OCI-LY3 (cell line): ENCODE measurements around the gene CCDC85A.
"Not testable (repeated sequence)": the region's sequence is repeated elsewhere in the genome, so short reads cannot be mapped to it uniquely, and the experiment has no call there.

Experiments
- H2AFZ ChIP-seq: fragments of 200-600, 300-600 bp; shearing (Covaris generic); 2 replicates; pipeline ENCODE4 v1.6.0; 2014; ENCODE audit warnings: antibody characterized with exemption, low read depth, low read length
- H3K27ac ChIP-seq: fragments of 200-600, 300-600 bp; sonication (generic); 2 replicates; pipeline ENCODE4 v1.5.1; 2014; ENCODE audit warnings: mild to moderate bottlenecking, low read length, moderate library complexity, mixed read lengths
- H3K27me3 ChIP-seq: fragments of 200-600, 300-600 bp; sonication (generic); 2 replicates; pipeline ENCODE4 v1.6.1; 2014; ENCODE audit warnings: low read depth, low read length, mixed read lengths
- H3K36me3 ChIP-seq: fragments of 200-600, 300-600 bp; sonication (generic); replicated peaks from 2 replicates; pipeline ENCODE3; 2014; ENCODE audit warnings: low read depth, low read length, mixed read lengths
- H3K4me1 ChIP-seq: fragments of 300-600, 200-600 bp; sonication (generic); 2 replicates; pipeline ENCODE4 v1.6.1; 2014; ENCODE audit warnings: low read length, mixed read lengths
- H3K4me2 ChIP-seq: fragments of 200-600, 300-600 bp; sonication (generic); 2 replicates; pipeline ENCODE4 v1.6.1; 2014; ENCODE audit warnings: low read length, mixed read lengths
- H3K4me3 ChIP-seq: fragments of 300-600, 200-600 bp; sonication (generic); 2 replicates; pipeline ENCODE4 v1.5.1; 2014; ENCODE audit warnings: antibody characterized with exemption, mild to moderate bottlenecking, low read length, moderate library complexity
- H3K79me2 ChIP-seq: fragments of 300-600, 200-600 bp; shearing (Covaris generic); 2 replicates; pipeline ENCODE4 v1.6.1; 2014; ENCODE audit warnings: mild to moderate bottlenecking, low read length, mixed read lengths
- H3K9ac ChIP-seq: fragments of 300-600, 200-600 bp; shearing (Covaris generic); 2 replicates; pipeline ENCODE4 v1.6.0; 2014; ENCODE audit warnings: mild to moderate bottlenecking, low read length, moderate library complexity
- H3K9me3 ChIP-seq: fragments of 200-600, 300-600 bp; shearing (Covaris generic); 2 replicates; pipeline ENCODE4 v1.6.1; 2014; ENCODE audit warnings: low read length, mixed read lengths; ENCODE audit not compliant: insufficient read depth
- H4K20me1 ChIP-seq: fragments of 200-600, 300-600 bp; sonication (generic); 2 replicates; pipeline ENCODE4 v1.6.1; 2016; ENCODE audit warnings: low read length, mixed read lengths; ENCODE audit not compliant: insufficient read depth
- EZH2phosphoT487 ChIP-seq: fragments of 200-600 bp; shearing (Covaris generic); IDR thresholded peaks from 2 replicates; pipeline ENCODE4 v1.6.1; 2018; ENCODE audit warnings: antibody characterized with exemption, mixed run types, low read depth
- TF ChIP-seq, protein P1 (sequence below): fragments of 200-600, 300-600 bp; sonication (generic); IDR thresholded peaks from 2 replicates; pipeline ENCODE4 v1.5.1; 2014; ENCODE audit warnings: antibody characterized with exemption, low read length, low read depth

Gene CCDC85A

DNA sequence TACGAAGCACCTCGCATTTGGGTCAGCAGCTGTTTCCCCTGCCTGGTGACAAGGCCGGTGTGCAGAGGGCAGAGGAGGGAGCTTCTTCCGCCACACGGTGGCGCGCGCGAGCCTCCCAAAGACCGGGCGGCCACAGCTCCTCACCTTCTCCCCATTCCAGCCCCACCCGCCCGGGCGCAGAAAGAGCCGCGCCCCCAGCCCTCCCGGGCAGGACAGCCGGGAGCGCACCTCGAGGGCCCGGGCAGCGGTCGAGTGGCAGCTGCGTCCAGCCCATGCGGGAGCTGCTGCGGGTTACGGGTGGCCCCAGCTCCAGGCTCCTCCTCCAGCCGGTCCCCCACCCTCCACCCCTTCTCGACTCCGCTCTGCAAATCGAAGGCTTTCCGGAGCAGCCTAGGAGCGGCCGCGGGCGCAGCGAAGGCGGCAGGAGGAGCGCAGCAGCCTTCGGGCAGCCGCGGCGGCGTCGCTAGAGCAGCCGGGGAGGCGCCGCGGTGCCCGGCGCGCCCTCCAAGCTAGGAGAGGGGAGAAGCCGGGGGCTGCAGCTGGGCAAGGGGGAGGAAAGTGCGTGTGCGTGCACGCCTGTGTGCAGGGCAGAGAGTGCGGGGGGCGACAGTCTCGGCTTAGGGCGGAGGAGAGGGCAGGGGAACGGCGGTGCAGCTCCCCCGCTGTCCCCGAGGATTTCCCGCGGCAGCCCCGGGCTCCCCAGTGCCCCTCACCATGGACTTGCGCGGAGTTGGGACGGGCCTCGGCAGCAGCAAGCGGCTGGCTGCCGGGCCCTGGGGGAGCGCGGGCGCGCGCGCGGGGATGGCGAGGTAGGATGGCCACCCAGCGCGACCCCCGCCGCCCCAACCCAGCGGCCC is at the start of gene CCDC85A:
Gene CCDC85A (plus strand): TSS at position 348 of the 857 bp plus-strand sequence. CDS start 635 bp downstream, outside the sequence.
- Histone ChIP-seq H4K20me1 (no peaks in the 10 kb centered on the region), H3K27me3 (no peaks in the 10 kb centered on the region), H2AFZ (no peak within 1 kb of the TSS), H3K9me3 (no peaks in the 10 kb centered on the region), H3K27ac (no peak within 1 kb of the TSS), H3K4me3 (peak within 1 kb of the TSS; percentile 46), H3K36me3 (no peaks in the 10 kb centered on the region), H3K4me2 (peak within 1 kb of the TSS; percentile 58), H3K79me2 (no peaks in the 10 kb centered on the region), H3K9ac (no peak within 1 kb of the TSS), H3K4me1 (peaks cover 4% of the 10 kb centered on the region; the same call in 1 of the 2 replicates)
- TF ChIP-seq EZH2phosphoT487: no peak
- TF ChIP-seq, protein P1, sequence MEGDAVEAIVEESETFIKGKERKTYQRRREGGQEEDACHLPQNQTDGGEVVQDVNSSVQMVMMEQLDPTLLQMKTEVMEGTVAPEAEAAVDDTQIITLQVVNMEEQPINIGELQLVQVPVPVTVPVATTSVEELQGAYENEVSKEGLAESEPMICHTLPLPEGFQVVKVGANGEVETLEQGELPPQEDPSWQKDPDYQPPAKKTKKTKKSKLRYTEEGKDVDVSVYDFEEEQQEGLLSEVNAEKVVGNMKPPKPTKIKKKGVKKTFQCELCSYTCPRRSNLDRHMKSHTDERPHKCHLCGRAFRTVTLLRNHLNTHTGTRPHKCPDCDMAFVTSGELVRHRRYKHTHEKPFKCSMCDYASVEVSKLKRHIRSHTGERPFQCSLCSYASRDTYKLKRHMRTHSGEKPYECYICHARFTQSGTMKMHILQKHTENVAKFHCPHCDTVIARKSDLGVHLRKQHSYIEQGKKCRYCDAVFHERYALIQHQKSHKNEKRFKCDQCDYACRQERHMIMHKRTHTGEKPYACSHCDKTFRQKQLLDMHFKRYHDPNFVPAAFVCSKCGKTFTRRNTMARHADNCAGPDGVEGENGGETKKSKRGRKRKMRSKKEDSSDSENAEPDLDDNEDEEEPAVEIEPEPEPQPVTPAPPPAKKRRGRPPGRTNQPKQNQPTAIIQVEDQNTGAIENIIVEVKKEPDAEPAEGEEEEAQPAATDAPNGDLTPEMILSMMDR: peak; percentile 57

DNA sequence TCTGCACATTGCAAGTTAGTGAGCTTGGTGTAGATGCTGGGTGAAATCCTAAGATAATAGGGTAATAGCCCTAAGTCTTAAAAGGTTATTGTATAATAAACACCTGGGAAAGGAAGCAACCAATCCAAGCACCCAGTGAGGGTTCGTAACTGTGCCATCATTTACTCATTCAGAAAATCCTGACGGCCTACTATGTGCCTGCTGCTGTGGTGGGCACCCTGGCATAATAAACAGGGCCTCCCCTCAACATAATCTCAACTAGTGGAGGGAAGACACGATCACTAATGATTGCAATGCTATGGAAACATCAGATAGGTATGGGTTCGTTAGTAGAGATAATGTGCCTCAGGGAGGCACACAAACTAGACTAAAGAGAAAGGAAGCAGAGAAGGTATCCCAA is 48.9 kb upstream of the CCDC85A start:
- H3K4me3 ChIP-seq: no peak overlapping the region
- H3K79me2 ChIP-seq: no peaks in the 10 kb centered on the region
- no peaks in the 10 kb centered on the region for H3K9me3 ChIP-seq
- TF ChIP-seq, protein P1: no peak
- TF ChIP-seq EZH2phosphoT487: no peak
- H3K27me3 ChIP-seq: no peaks in the 10 kb centered on the region
- H3K4me1 ChIP-seq: no peaks in the 10 kb centered on the region
- H4K20me1 ChIP-seq: no peaks in the 10 kb centered on the region
- H3K9ac ChIP-seq: no peak overlapping the region
- no peaks in the 10 kb centered on the region for H3K36me3 ChIP-seq
- no peak overlapping the region for H2AFZ ChIP-seq
- no peak overlapping the region for H3K27ac ChIP-seq
- no peak overlapping the region for H3K4me2 ChIP-seq

DNA sequence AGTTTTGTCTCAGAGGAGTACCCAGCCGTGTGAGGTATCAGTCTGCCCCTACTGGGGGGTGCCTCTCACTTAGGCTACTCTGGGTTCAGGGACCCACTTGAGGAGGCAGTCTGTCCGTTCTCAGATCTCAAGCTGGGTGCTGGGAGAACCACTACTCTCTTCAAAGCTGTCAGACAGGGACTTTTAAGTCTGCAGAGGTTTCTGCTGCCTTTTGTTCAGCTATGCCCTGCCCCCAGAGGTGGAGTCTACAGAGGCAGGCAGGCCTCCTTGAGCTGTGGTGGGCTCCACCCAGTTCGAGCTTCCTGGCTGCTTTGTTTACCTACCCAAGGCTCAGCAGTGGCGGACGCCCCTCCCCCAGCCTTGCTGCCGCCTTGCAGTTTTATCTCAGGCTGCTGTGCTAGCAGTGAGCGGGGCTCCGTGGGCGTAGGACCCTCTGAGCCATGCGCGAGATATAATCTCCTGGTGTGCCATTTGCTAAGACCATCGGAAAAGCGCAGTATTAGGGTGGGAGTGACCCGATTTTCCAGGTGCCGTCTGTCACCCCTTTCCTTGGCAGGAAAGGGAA is 41.2 kb upstream of the CCDC85A start:
- H3K9me3 ChIP-seq, H3K79me2 ChIP-seq, H3K36me3 ChIP-seq, H3K9ac ChIP-seq, H2AFZ ChIP-seq, H4K20me1 ChIP-seq, H3K27ac ChIP-seq, H3K27me3 ChIP-seq, H3K4me3 ChIP-seq, H3K4me1 ChIP-seq, H3K4me2 ChIP-seq: not testable (repeated sequence)

DNA sequence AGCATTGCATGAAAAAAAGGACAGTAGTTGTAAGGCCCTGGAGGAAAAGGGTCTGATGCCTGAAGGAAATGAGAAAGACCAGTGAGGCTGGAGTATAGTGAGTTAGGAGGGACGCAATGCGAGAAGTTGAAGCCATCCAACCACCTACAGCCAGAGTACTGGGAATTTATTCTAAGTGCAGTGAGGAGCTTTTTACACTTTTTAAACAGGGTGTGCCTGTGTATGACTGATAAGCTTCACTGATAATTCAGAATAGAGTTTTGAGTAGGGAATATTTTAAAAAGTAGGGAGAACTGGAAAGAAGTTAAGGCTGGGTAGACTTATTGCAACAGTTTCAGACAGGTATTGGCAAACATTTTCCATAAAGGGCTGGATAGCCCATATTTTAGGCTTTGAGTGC is 35.9 kb upstream of the CCDC85A start:
- no peak for TF ChIP-seq EZH2phosphoT487
- Histone ChIP-seq H3K4me3 (no peak overlapping the region), H3K27ac (no peak overlapping the region)

DNA sequence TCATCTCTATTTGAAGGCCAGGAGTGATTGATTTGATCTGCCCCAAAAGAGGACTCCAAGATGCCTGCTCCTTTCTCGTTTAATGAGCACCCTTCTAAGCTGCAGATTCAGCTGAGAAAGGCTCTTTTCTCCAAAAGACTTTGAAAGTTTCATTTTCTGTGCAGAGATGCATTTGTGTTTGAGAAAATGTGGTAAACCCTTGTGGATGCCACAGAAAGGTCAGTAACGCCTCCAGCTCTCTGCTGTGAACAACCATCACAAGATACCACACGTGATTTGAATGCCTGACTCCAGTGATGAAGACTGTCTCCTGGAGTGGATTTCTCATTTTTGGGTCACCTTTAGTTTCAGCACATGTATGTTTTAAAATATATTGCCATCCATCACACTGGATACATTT is 35.0 kb upstream of the CCDC85A start:
- TF ChIP-seq, protein P1: no peak
- Histone ChIP-seq H4K20me1 (no peaks in the 10 kb centered on the region), H2AFZ (no peak overlapping the region), H3K27ac (no peak overlapping the region), H3K4me3 (no peak overlapping the region), H3K9ac (no peak overlapping the region), H3K4me2 (no peak overlapping the region), H3K9me3 (no peaks in the 10 kb centered on the region), H3K27me3 (no peaks in the 10 kb centered on the region), H3K36me3 (no peaks in the 10 kb centered on the region), H3K4me1 (no peaks in the 10 kb centered on the region), H3K79me2 (no peaks in the 10 kb centered on the region)

More for the DNA sequence above, 35.9 kb upstream of the CCDC85A start:
- Histone ChIP-seq H4K20me1 (no peaks in the 10 kb centered on the region), H2AFZ (no peak overlapping the region), H3K79me2 (no peaks in the 10 kb centered on the region), H3K4me1 (no peaks in the 10 kb centered on the region), H3K36me3 (no peaks in the 10 kb centered on the region), H3K27me3 (no peaks in the 10 kb centered on the region), H3K9me3 (no peaks in the 10 kb centered on the region), H3K4me2 (no peak overlapping the region), H3K9ac (no peak overlapping the region)
